Measurements from ENCODE around the gene ATP2B2.

ATP2B2 gene

GRCh38 chr3:10547841-10548783, 42.7 kb upstream of the ATP2B2 start:
- TF ChIP-seq ARNTL (CRISPR knock-in tag; IDR thresholded peaks at IDR 0.05; ENCODE audit: borderline replicate concordance, low read depth): no peak
- no peak for TF ChIP-seq SNAI2 (CRISPR knock-in tag; IDR thresholded peaks at IDR 0.05)
- no peak for TF ChIP-seq TCF4 (CRISPR knock-in tag; IDR thresholded peaks at IDR 0.05; ENCODE audit: borderline replicate concordance)
- TF ChIP-seq ZC3H10 (CRISPR knock-in tag; IDR thresholded peaks at IDR 0.05): no peak
- TF ChIP-seq POU6F1 (CRISPR knock-in tag; IDR thresholded peaks at IDR 0.05; ENCODE audit: borderline replicate concordance, low read depth): no peak
- TF ChIP-seq TOX (CRISPR knock-in tag; IDR thresholded peaks at IDR 0.05; ENCODE audit: borderline replicate concordance): no peak
- TF ChIP-seq ZNF70 (CRISPR knock-in tag; IDR thresholded peaks at IDR 0.05): no peak
- TF ChIP-seq CSRNP3 (CRISPR knock-in tag; IDR thresholded peaks at IDR 0.05): no peak
- TF ChIP-seq ZFP30 (CRISPR knock-in tag; IDR thresholded peaks at IDR 0.05): no peak
- no peak for TF ChIP-seq GLIS3 (CRISPR knock-in tag; IDR thresholded peaks at IDR 0.05)
- no peak for ATAC-seq

- no peak for TF ChIP-seq SNAI2 (CRISPR knock-in tag; IDR thresholded peaks at IDR 0.05)
- TF ChIP-seq ZC3H10 (CRISPR knock-in tag; IDR thresholded peaks at IDR 0.05): no peak
- no peak for TF ChIP-seq ZFP3 (CRISPR knock-in tag; IDR thresholded peaks at IDR 0.05)
- no peak for TF ChIP-seq ZFP30 (CRISPR knock-in tag; IDR thresholded peaks at IDR 0.05)
- no peak for TF ChIP-seq ARNTL (CRISPR knock-in tag; IDR thresholded peaks at IDR 0.05; ENCODE audit: borderline replicate concordance, low read depth)
- TF ChIP-seq BACH2 (CRISPR knock-in tag; IDR thresholded peaks at IDR 0.05; ENCODE audit: borderline replicate concordance): no peak
- TF ChIP-seq GLIS3 (CRISPR knock-in tag; IDR thresholded peaks at IDR 0.05): no peak
- no peak for TF ChIP-seq CSRNP3 (CRISPR knock-in tag; IDR thresholded peaks at IDR 0.05)
- TF ChIP-seq CSDC2 (CRISPR knock-in tag; IDR thresholded peaks at IDR 0.05): no peak
- TF ChIP-seq ZNF565 (CRISPR knock-in tag; conservative IDR thresholded peaks at IDR 0.05; ENCODE audit: low read depth): no peak
- no peak for TF ChIP-seq ZNF70 (CRISPR knock-in tag; IDR thresholded peaks at IDR 0.05)
- TF ChIP-seq PPARA (CRISPR knock-in tag; IDR thresholded peaks at IDR 0.05; ENCODE audit: borderline replicate concordance): no peak
- no peak for ATAC-seq
Measured at GRCh38 chr3:10547413-10547812, 42.0 kb upstream of the ATP2B2 start.

- no peak for ATAC-seq
- TF ChIP-seq CSDC2 (CRISPR knock-in tag; IDR thresholded peaks at IDR 0.05) (no peak), PATZ1 (CRISPR knock-in tag; IDR thresholded peaks at IDR 0.05; ENCODE audit: borderline replicate concordance) (no peak)
Measured at GRCh38 chr3:10546820-10547263, 41.5 kb upstream of the ATP2B2 start.

GRCh38 chr3:10546181-10546624, 40.8 kb upstream of the ATP2B2 start:
- ATAC-seq: no peak
- no peak for TF ChIP-seq PPARA (CRISPR knock-in tag; IDR thresholded peaks at IDR 0.05; ENCODE audit: borderline replicate concordance)
- no peak for TF ChIP-seq GLIS3 (CRISPR knock-in tag; IDR thresholded peaks at IDR 0.05)
- TF ChIP-seq ISL1 (CRISPR knock-in tag; IDR thresholded peaks at IDR 0.05): no peak
- TF ChIP-seq POU6F1 (CRISPR knock-in tag; IDR thresholded peaks at IDR 0.05; ENCODE audit: borderline replicate concordance, low read depth): no peak
- TF ChIP-seq BACH2 (CRISPR knock-in tag; IDR thresholded peaks at IDR 0.05; ENCODE audit: borderline replicate concordance): no peak
- no peak for TF ChIP-seq ZNF565 (CRISPR knock-in tag; conservative IDR thresholded peaks at IDR 0.05; ENCODE audit: low read depth)
- no peak for TF ChIP-seq ZC3H10 (CRISPR knock-in tag; IDR thresholded peaks at IDR 0.05)
- no peak for TF ChIP-seq ESRRG (CRISPR knock-in tag; IDR thresholded peaks at IDR 0.05)
- TF ChIP-seq ARNTL (CRISPR knock-in tag; IDR thresholded peaks at IDR 0.05; ENCODE audit: borderline replicate concordance, low read depth): no peak
- no peak for TF ChIP-seq CSRNP3 (CRISPR knock-in tag; IDR thresholded peaks at IDR 0.05)
- no peak for TF ChIP-seq TCF4 (CRISPR knock-in tag; IDR thresholded peaks at IDR 0.05; ENCODE audit: borderline replicate concordance)
- TF ChIP-seq ZFP30 (CRISPR knock-in tag; IDR thresholded peaks at IDR 0.05): no peak
- no peak for TF ChIP-seq RARB (CRISPR knock-in tag; IDR thresholded peaks at IDR 0.05)
- no peak for TF ChIP-seq ZFP3 (CRISPR knock-in tag; IDR thresholded peaks at IDR 0.05)
- TF ChIP-seq TOX (CRISPR knock-in tag; IDR thresholded peaks at IDR 0.05; ENCODE audit: borderline replicate concordance): no peak

All from SK-N-SH treated with all-trans-retinoic acid at 6 μM for 48 hours (cell line).